NCI-H2107 (cell line): ENCODE results near the gene LAMTOR5.
A peak's percentile ranks its signal among the peaks of the same experiment; 100 is the strongest.
"Not testable (repeated sequence)": the region's sequence is repeated elsewhere in the genome, so short reads cannot be mapped to it uniquely, and the experiment has no call there.

ENCODE experiments used
- DNase-seq: peaks from one replicate; lab custom pipeline; 2025; lab: John Stamatoyannopoulos, UW

Gene LAMTOR5

DNA sequence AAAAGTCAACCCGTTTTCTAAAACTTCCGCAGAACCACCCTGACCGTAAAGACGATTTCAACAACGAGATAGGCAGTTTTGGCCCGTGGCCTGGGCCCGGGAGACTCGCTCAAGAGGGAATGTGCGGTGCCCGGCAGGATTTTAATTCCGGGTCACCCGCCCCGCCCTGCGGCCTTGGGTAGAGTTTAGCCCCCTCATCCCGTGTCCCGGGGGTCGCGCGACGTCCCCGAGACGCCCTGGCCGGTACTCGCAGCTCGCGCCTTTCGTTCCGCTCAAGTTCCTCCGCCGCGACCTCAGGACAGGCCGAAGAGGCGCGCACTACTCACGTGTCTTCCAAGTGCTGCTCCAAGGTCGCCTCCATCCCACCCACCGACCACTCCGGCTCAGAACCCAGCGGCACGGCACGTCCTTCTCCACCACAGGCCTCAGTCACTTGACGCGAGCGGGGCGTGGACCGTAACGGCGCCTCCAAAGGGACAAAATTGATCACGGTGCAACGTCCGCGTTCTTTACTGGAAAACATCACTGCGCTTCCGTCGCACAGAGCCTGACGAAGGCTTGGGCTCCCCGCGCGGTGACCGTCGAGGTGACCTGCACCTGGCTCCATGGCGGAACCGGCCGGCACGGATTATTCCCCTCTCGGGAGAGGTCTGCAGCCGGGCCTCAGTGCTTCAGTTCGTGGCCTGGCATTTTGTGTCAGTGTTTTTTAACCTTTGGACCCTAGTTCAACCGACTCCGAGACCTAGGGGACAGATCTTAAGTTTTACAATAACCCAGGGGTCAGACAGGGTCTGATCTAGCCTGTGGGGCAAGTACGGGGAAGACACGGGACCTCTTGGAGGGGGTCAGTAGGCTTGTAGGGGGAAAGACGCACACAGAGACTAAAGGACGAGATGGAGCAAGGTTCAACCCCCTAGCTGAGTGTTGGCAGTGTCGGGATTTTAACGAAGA, at the start of gene LAMTOR5:
Gene LAMTOR5 (minus strand): TSS at position 435 of the 951 bp plus-strand sequence. CDS start 74 bp downstream, at position 361.
- DNase-seq, result peak; percentile 85

- DNase-seq, result no peak
Measured at GRCh38 chr1:110457206-110457605, 49.7 kb upstream of the LAMTOR5 start.

- no peak for DNase-seq
Measured at GRCh38 chr1:110455151-110455550, 47.7 kb upstream of the LAMTOR5 start.

DNA sequence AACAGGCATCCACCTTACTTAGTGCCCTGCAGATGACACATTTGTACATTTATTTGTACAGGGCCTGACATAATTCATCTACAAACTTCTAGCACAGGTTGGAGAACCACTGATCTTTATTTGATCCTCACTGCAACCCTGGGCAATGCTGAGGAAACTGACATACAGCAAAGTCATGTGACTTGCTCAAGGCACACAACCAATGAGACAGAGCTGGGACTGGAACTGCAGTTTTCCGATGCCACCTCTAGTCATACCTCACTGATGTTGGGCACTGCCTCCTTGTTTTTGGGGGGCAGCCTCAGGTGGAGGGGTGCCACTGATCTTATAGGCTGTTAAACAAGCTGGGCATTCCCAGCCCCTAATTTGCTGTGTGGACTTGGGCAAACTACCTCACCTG, 46.8 kb upstream of the LAMTOR5 start:
- no peak for DNase-seq

DNA sequence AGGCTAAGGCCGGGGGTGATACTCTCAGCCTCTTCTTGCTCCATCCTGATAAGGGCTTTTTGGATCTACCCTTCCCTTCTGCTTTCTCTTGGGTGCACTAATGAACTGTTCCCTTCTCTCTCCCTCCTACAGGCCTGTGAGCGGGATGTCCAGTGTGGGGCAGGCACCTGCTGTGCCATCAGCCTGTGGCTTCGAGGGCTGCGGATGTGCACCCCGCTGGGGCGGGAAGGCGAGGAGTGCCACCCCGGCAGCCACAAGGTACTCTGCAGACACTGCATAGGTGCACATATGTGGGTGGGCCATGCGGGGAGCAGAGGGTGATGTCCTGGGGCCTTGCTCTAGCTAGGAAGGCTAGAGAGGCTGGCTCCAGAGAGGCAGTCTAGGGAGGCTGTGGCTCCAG, 46.3 kb upstream of the LAMTOR5 start:
- no peak for DNase-seq

DNA sequence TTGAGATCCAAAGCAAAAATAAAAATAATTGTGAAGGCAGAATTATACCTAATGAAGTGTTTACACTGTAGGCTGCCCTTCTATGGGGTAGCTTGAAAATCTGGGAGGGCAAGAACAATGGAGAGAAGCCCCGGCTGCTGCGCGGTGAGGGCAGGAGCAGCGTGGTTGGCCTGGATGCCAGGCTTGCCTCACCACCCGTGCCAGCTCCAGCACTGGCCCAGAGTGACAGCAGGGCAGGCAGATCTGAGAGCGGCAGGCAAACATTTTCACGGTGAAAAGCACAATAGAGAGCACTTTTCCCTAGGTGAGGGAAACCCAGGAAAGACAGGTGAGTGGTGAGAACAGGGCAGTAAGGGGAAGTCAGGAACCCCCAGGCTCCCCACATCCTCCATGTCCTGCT, 44.8 kb upstream of the LAMTOR5 start:
- no peak for DNase-seq

DNA sequence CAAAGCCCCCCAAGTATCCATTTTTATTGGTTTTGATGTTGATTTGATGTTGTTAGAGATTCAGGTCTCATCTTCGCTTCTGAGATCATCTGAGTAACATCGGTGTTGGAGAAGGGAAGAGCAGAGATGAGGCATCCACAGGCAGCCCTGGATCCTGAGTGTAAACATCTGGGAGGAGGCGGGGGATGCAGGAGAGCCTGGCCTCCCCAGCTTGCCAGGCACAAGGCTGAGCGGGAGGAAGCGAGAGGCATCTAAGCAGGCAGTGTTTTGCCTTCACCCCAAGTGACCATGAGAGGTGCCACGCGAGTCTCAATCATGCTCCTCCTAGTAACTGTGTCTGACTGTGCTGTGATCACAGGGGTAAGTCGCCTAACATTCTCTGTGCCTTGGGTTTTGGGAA, 43.4 kb upstream of the LAMTOR5 start, which contains the start of gene PROK1:
Gene PROK1 (plus strand): TSS at position 221 of the 400 bp plus-strand sequence. CDS start 68 bp downstream, at position 289.
- no peak for DNase-seq

GRCh38 chr1:110449661-110450651, 42.5 kb upstream of the LAMTOR5 start:
- DNase-seq, result no peak

DNA sequence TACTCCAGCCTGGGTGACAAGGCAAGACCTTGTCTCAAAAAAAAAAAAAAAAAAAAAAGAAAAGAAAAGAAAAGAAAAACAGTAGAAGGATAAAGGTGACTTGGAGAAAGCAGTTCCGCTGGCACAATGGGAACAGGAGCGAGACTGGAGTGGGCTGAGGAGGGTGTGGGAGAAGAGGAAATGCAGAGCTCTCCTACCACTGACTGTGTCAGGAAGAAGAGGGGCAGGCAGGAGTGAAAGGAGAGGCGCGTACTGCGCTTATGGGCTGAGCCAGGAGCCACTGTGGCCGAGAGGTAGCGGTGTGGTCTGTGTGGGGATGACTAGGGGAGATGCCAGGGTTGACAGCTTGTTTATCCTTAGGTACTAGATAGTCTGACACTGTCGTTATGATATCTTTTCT, 37.1 kb upstream of the LAMTOR5 start:
- no peak for DNase-seq

DNA sequence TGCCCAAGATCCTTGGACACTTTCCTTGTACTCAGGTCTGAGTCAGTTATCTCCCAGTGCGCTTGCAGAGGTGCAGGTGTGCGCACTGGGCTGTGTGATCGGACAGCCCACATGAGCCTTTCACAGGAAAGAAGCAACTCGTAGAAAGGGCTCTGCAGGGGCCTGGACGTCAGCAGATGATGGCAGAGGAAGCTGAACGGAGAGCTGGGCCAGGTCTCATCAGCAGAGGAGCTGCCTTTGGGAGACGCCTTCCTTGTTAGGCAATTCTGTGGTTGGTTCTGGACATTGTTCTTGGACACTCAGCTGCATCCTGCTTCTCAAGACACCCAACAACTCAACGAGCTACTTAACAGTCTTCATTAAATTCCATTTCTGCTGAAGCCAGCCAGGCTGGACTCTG, 36.0 kb upstream of the LAMTOR5 start:
- no peak for DNase-seq

DNA sequence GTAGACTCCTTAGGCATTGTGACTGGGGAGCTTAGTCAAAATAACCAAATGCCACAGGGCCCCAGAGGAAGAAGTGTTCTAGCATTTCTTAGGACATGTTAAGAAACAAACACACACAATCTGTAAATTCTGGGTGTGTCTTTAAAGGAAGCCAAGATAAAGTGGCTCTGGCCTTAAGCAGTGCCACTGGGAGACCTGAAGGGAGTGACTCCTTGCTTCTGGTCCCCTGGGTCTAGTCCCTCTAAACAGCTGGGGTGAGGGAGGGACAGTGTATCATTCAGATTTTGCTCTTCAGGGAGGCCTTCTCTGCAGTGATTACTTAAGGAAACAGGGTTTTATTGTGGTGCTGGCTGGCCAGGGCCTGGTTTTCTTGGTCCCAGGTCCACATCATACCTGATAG, 34.4 kb upstream of the LAMTOR5 start:
- no peak for DNase-seq

DNA sequence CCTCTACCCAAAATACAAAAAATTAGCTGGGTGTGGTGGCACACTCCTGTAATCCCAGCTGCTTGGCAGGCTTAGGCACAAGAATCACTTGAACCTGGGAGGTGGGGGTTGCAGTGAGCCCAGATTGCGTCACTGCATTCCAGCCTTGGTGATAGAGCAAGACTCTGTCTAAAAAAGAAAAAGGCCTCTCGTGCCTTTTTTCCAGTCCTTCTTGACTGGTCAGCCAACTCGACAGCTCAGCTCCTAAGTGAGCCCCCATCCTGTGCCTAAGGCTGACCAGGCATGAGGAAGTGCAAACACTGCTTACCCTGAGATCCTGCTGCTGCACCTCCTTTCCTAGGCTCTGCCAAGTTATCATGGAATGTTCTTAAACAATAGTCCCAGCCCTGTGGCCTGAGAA, 33.4 kb upstream of the LAMTOR5 start:
- no peak for DNase-seq

- DNase-seq, result not testable (repeated sequence)
Measured at GRCh38 chr1:110439873-110440272, 32.4 kb upstream of the LAMTOR5 start.

DNA sequence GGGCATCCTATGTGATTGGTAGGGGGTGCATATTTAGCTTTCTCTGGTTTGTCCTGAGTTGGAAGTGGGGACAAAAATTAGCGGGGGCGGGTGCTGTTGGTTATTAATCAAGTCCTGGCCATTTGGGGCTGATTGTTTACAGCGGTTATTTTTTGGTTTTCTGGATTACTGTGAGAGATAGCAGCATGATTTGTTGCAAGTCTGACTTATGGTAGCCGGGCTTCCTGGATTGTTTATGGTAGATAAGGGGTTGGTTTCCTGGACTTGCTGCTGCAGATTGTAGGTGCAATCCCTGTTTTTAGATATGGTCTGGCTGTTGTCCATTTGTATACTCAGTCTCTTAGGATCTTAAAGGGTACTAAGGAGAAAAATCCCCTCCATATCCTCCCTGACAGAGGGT, 31.4 kb upstream of the LAMTOR5 start:
- no peak for DNase-seq

- DNase-seq, result not testable (repeated sequence)
Measured at GRCh38 chr1:110437645-110438299, 30.3 kb upstream of the LAMTOR5 start.

GRCh38 chr1:110436635-110437034, 29.1 kb upstream of the LAMTOR5 start:
- DNase-seq, result no peak

DNA sequence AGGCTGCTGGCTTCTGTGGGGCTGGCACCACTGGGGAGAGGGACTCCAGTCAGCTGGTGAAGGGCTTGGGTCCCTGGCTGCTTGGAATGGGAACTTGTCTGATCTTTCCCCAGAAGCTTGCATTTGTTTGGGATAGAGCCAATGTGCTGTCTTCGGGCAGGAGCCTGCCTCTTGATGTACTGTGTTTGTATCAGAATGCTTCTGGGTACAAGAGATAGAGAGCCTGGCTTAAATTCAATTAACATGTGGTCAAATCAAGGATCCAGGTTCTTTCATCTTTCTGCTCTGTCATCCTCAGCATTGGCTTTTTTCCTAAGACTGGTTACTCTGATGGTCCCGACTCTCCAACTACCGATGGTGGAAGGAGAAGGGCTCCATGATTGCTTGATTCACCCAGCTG, 27.5 kb upstream of the LAMTOR5 start:
- no peak for DNase-seq

DNA sequence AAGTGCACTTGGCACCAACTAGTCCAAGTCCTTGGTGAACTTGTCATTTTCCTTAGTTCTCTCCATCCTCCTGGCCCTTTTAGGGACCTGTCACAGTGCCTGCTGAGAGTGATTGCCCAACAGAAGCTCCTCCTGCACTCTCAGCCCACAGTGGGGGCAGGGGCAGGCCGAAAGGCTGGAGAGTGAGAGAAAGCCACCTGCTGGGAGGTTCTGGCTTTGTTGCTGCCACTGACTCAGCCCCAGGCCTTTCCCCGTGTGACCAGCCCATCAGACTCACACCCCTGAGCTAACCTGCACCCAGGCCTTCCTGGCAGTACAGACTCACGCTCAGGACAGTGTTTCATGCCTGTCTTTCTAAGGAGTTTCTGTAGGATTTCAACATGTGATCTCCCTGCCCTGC, 26.3 kb upstream of the LAMTOR5 start:
- no peak for DNase-seq

GRCh38 chr1:110433213-110433612, 25.7 kb upstream of the LAMTOR5 start:
- no peak for DNase-seq

- DNase-seq, result no peak
Measured at GRCh38 chr1:110430901-110431300, 23.4 kb upstream of the LAMTOR5 start.

- no peak for DNase-seq
Measured at GRCh38 chr1:110430366-110430765, 22.9 kb upstream of the LAMTOR5 start.

DNA sequence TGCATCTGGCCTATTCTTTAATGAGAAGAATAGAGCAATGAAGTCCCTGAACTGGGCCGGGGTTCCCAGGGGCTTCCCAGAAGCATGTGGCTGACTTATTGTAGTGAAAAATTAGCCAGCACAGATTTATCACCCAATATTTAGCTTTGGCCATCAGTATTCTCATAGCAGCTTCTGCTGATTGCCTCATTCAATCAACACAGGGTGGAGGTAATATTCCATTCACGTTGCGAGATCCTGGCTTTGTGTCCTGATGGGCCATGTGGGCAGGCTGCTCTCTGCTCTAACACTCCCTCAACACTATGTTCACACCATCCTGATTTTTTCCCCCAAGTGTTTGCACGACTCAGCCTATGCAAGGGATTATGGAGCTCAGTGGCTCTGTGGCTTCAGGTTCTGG, 21.5 kb upstream of the LAMTOR5 start:
- no peak for DNase-seq
